K562 (cell line): ENCODE data around the gene MRPL2. TPM values are rescaled to one million over a fixed set of nuclear protein-coding genes. Genes with fewer than 3 reads are reported as not detected.

Experiments used
- ATAC-seq: fragments of 200-7000 bp; cut with Tn5 transposase; 3 replicates; pipeline ENCODE4 v1.9.1; 2020; ENCODE audit warnings: moderate library complexity
- BruUV-seq: library from RNA; stranded (reverse); fragments of 400-500 nt; replicated peaks from 2 replicates; lab custom pipeline; 2021; lab: Mats Ljungman, UMichigan
- CTCF ChIA-PET: fragments of 300-600 bp; formaldehyde crosslinking; extraction: SDS; loops from one replicate; lab custom pipeline; 2021; ENCODE audit warnings: low intra/inter-chr PET ratio; lab: Yijun Ruan, JAX
- POLR2A ChIA-PET: fragments of 300-600, 350-650 bp; sonication (Branson Sonifier 250); formaldehyde crosslinking; extraction: SDS; loops from one replicate; lab custom pipeline; 2021; ENCODE audit warnings: antibody characterized with exemption, inconsistent platforms; lab: Yijun Ruan, JAX
- DNase-seq, 4 experiments: peaks; one replicate each; pipeline versions ENCODE4 v3.0.0 to v3.0.0-alpha.2; 2011 to 2018; ENCODE audit warnings: low spot score in 3 of 4, mixed read lengths in 3 of 4; ENCODE audit errors: extremely low read depth in 1 of 4
- FAIRE-seq: peaks from 2 replicates; lab custom pipeline; 2011; peaks lifted over from hg19 to GRCh38; lab: Jason Lieb, UNC
- H2AFZ ChIP-seq: 2 replicates; pipeline ENCODE4 v1.6.0; 2011; ENCODE audit warnings: low read depth, low read length, control low read depth, inconsistent platforms
- H3K27ac ChIP-seq: fragments of 200-600 bp; 3 replicates; pipeline ENCODE4 v1.8.0; 2011; ENCODE audit warnings: low read depth, mild to moderate bottlenecking, control low read depth, inconsistent platforms, low read length, moderate library complexity, mixed read lengths; ENCODE audit errors: extremely low read depth
- H3K27me3 ChIP-seq, 2 experiments: fragments of 300-600 bp in 1 of 2; 2 replicates in 1 of 2; 3 replicates in 1 of 2; pipeline versions ENCODE4 v1.6.0 to v1.8.0; 2011; ENCODE audit warnings: inconsistent platforms in 2 of 2, low read length in 2 of 2, mild to moderate bottlenecking in 1 of 2, mixed read lengths in 1 of 2, moderate library complexity in 1 of 2; ENCODE audit not compliant: control insufficient read depth in 2 of 2, insufficient read depth in 2 of 2
- H3K36me3 ChIP-seq: fragments of 300-600 bp; 3 replicates; pipeline ENCODE4 v1.8.0; 2011; ENCODE audit warnings: mild to moderate bottlenecking, low read length, inconsistent platforms; ENCODE audit not compliant: control insufficient read depth, insufficient read depth
- H3K4me1 ChIP-seq, 2 experiments: fragments of 200-600 bp in 1 of 2; replicated peaks in 1 of 2; 2 replicates in 1 of 2; 3 replicates in 1 of 2; pipeline versions ENCODE4 v1.5.1 to v1.8.0; 2011; ENCODE audit warnings: inconsistent platforms in 2 of 2, low read length in 2 of 2, mild to moderate bottlenecking in 1 of 2, mixed read lengths in 1 of 2, moderate library complexity in 1 of 2; ENCODE audit not compliant: control insufficient read depth in 2 of 2, insufficient read depth in 2 of 2
- H3K4me2 ChIP-seq: 2 replicates; pipeline ENCODE4 v1.6.1; 2011; ENCODE audit warnings: low read length, control low read depth, inconsistent platforms, mixed read lengths; ENCODE audit not compliant: insufficient read depth
- H3K4me3 ChIP-seq: fragments of 200-600 bp; sonication (generic), shearing (Covaris generic); 2 replicates; pipeline ENCODE4 v1.5.1; 2016; ENCODE audit warnings: control low read depth, inconsistent platforms
- H3K79me2 ChIP-seq: fragments of 200-600 bp; 3 replicates; pipeline ENCODE4 v1.8.0; 2011; ENCODE audit warnings: low read length, inconsistent platforms; ENCODE audit not compliant: control insufficient read depth, insufficient read depth
- H3K9ac ChIP-seq, 2 experiments: 2 replicates each; pipeline versions ENCODE4 v1.6.0 to v1.6.1; 2011; ENCODE audit warnings: low read depth in 2 of 2, low read length in 2 of 2, control low read depth in 1 of 2, inconsistent platforms in 1 of 2, mild to moderate bottlenecking in 1 of 2, mixed read lengths in 1 of 2; ENCODE audit not compliant: insufficient read depth in 1 of 2
- H3K9me1 ChIP-seq: one replicate; pipeline ENCODE4 v1.6.0; 2011; ENCODE audit warnings: inconsistent platforms, mild to moderate bottlenecking, low read length, moderate library complexity; ENCODE audit not compliant: control insufficient read depth, insufficient read depth
- H3K9me3 ChIP-seq: replicated peaks from 2 replicates; pipeline ENCODE4 v1.5.1; 2011; ENCODE audit warnings: low read depth, low read length, inconsistent platforms; ENCODE audit not compliant: control insufficient read depth, insufficient read depth
- H4K20me1 ChIP-seq: replicated peaks from 2 replicates; pipeline ENCODE4 v1.6.1; 2011; ENCODE audit warnings: low read length, inconsistent platforms, mixed read lengths; ENCODE audit not compliant: control insufficient read depth, insufficient read depth
- ARID2 ChIP-seq: fragments of 450-650 bp; IDR thresholded peaks from 2 replicates; pipeline ENCODE4 v1.6.1; 2017; ENCODE audit warnings: antibody characterized with exemption, mild to moderate bottlenecking
- BMI1 ChIP-seq: fragments of 150-350 bp; IDR thresholded peaks from 2 replicates; pipeline ENCODE4 v1.6.1; 2014; ENCODE audit warnings: low read length
- TSHZ1 ChIP-seq: fragments of 250-450 bp; sonication (Bioruptor Pico); IDR thresholded peaks from 2 replicates; pipeline ENCODE4 v1.4.0; 2020; ENCODE audit warnings: mild to moderate bottlenecking, moderate library complexity
- ZNF121 ChIP-seq: sonication (generic); formaldehyde crosslinking; conservative IDR thresholded peaks from 2 replicates; pipeline ENCODE4 v1.8.0; 2022; ENCODE audit warnings: missing genetic modification reagents
- WGBS: fragments of 100-300 bp; shearing (Covaris generic); methylation state at CpG from one replicate; pipeline ENCODE4 v1.1.6; 2016; ENCODE audit warnings: low coverage, mixed read lengths; ENCODE audit not compliant: insufficient coverage; ENCODE audit errors: missing lambda C conversion rate; 5-methylcytosine and 5-hydroxymethylcytosine counted together
- in situ Hi-C: fragments of 300-500 bp; cut with MboI; formaldehyde crosslinking; loops from 4 replicates; pipeline ENCODE4 v1.15.0; 2018; ENCODE audit warnings: inconsistent platforms, mixed read lengths
- intact Hi-C: fragments of 100-400 bp; cut with micrococcal nuclease; formaldehyde crosslinking; loops from 2 replicates; pipeline ENCODE4 v1.14.2; 2022
- polyA plus RNA-seq, 8 experiments: library from polyadenylated mRNA; depleted of rRNA in 4 of 8; stranded (reverse) in 5 of 8; unstranded in 3 of 8; fragments of >200 nt; fragmentation: Nextera tagmentation in 2 of 8; fragmentation: Illumina TruSeq in 1 of 8; extraction: Ambion mirVana in 2 of 8; extraction: Trizol in 1 of 8; gene quantifications; 2 replicates each; pipeline versions ENCODE4 v1.2.1 to v1.2.3, GENCODE V29; 2011 to 2014; ENCODE audit warnings: inconsistent platforms in 1 of 8, missing spikeins in 1 of 8
- total RNA-seq, 7 experiments: library from RNA; depleted of rRNA in 6 of 7; stranded (reverse); fragments of >200 nt in 6 of 7; fragmentation: Illumina TruSeq in 2 of 7; extraction: Trizol in 2 of 7; gene quantifications; 2 replicates each; pipeline versions ENCODE4 v1.2.1 to v1.2.3, GENCODE V29; 2011 to 2021; ENCODE audit warnings: low replicate concordance in 1 of 7
- TF ChIP-seq, protein P1 (sequence below): sonication (generic); formaldehyde crosslinking; IDR thresholded peaks from 2 replicates; pipeline ENCODE4 v1.4.0; 2020; ENCODE audit warnings: mild to moderate bottlenecking, missing genetic modification reagents
- TF ChIP-seq, protein P2 (sequence below): sonication (generic); formaldehyde crosslinking; IDR thresholded peaks from 2 replicates; pipeline ENCODE4 v1.9.0; 2022; ENCODE audit warnings: mild to moderate bottlenecking, missing genetic modification reagents
- TF ChIP-seq, protein P3 (sequence below): fragments of 450-650 bp; IDR thresholded peaks from 2 replicates; pipeline ENCODE4 v1.6.1; 2018; ENCODE audit not compliant: partially characterized antibody

MRPL2 gene
- total and polyA plus RNA-seq, 9 of the 15 experiments (the other 6 are each of a cell fraction or from before 2014, with no cell fraction given): 63.1 to 262 (median 121) TPM

- TF ChIP-seq, protein P1, sequence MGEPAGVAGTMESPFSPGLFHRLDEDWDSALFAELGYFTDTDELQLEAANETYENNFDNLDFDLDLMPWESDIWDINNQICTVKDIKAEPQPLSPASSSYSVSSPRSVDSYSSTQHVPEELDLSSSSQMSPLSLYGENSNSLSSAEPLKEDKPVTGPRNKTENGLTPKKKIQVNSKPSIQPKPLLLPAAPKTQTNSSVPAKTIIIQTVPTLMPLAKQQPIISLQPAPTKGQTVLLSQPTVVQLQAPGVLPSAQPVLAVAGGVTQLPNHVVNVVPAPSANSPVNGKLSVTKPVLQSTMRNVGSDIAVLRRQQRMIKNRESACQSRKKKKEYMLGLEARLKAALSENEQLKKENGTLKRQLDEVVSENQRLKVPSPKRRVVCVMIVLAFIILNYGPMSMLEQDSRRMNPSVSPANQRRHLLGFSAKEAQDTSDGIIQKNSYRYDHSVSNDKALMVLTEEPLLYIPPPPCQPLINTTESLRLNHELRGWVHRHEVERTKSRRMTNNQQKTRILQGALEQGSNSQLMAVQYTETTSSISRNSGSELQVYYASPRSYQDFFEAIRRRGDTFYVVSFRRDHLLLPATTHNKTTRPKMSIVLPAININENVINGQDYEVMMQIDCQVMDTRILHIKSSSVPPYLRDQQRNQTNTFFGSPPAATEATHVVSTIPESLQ (CRISPR knock-in tag): peak; percentile 6; the same call in 1 of the 2 replicates
Measured at GRCh38 chr6:43013843-43014433, 45.3 kb downstream of the MRPL2 start, which contains the start of the genes KLHDC3 and MEA1 (continued).

DNA sequence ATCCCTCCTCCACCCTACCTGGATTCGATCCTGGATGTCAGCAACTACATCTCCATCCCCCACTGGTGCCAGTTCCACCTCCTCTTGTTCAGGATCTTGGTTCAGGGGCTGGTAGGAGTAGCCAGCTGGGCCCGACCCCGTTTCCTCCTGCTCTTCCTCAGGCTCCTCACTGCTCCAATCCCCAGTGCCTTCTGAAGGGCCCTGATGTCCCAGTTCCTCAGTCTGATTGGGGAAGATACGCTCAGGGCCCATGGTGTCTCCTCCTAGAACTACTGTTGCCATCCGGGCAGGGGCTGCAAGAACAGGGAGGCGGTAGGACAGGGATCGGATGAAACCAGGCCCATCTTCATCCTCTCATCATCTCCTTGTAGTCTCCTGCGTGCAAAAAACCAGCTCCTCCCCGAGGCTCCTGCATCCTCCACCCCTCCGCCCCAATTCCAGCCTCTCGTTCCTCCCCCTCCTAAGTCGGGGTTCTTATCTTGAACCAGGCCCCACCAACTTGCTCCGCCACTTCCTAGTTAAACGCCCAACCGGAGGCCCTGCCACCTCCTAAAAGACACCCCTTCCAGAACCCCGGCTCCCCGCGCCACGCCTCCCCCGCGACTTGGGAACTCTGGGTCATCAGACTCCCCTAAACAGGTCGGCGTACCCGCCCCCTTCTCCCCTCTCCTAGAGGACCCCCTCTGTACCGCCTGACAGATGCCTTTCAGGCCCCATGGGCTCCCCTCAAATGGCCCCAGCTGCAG, 46.0 kb downstream of the MRPL2 start:
- peak in 2 of 4 experiments; percentile 73 to 83 for DNase-seq
- H3K9me3 ChIP-seq: no peaks in the 10 kb centered on the region
- ChIA-PET POLR2A (interaction anchor here (0.5 to 3.9 kb wide), 28 partner anchors 9 to 1389 kb away, joined by 3 to 23 read pairs (median 4); partner anchors contain the start of genes CNPY3, CUL7, KLC4 and MRPL2), CTCF (no interaction called here)
- 2% methylated on average over 23 of the region's 25 CpGs for WGBS
- H3K4me2 ChIP-seq: peak overlapping the region; percentile 96
- peaks cover 34 to 37% of the 10 kb centered on the region in 2 experiments; a peak in 4 of 5 replicates for H3K4me1 ChIP-seq
- no TSS peak for BruUV-seq
- peak overlapping the region; percentile 79 for H3K4me3 ChIP-seq
- no peak for FAIRE-seq
- peak overlapping the region; percentile 82 for H2AFZ ChIP-seq
- peaks cover 49% of the 10 kb centered on the region for H3K79me2 ChIP-seq
- in situ Hi-C loops: no loop called here
- peaks cover 4% of the 10 kb centered on the region; the same call in 1 of the 2 replicates for H4K20me1 ChIP-seq
- no peaks in the 10 kb centered on the region for H3K9me1 ChIP-seq
- peak; percentile 20 for ATAC-seq
- peak overlapping the region; percentile 66 to 92 for H3K9ac ChIP-seq
- peaks cover 70% of the 10 kb centered on the region for H3K36me3 ChIP-seq
- H3K27me3 ChIP-seq: no peaks in the 10 kb centered on the region
- peak overlapping the region; percentile 74 for H3K27ac ChIP-seq
- intact Hi-C loops: no loop called here
- TF ChIP-seq BMI1 (no peak), ZNF121 (CRISPR knock-in tag) (0 out of 2 replicates have a peak, but pooled peaks have one; percentile 22), ARID2 (no peak), TSHZ1 (CRISPR knock-in tag) (no peak)
- TF ChIP-seq, protein P2, sequence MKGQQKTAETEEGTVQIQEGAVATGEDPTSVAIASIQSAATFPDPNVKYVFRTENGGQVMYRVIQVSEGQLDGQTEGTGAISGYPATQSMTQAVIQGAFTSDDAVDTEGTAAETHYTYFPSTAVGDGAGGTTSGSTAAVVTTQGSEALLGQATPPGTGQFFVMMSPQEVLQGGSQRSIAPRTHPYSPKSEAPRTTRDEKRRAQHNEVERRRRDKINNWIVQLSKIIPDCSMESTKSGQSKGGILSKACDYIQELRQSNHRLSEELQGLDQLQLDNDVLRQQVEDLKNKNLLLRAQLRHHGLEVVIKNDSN (CRISPR knock-in tag): no peak
- TF ChIP-seq, protein P3, sequence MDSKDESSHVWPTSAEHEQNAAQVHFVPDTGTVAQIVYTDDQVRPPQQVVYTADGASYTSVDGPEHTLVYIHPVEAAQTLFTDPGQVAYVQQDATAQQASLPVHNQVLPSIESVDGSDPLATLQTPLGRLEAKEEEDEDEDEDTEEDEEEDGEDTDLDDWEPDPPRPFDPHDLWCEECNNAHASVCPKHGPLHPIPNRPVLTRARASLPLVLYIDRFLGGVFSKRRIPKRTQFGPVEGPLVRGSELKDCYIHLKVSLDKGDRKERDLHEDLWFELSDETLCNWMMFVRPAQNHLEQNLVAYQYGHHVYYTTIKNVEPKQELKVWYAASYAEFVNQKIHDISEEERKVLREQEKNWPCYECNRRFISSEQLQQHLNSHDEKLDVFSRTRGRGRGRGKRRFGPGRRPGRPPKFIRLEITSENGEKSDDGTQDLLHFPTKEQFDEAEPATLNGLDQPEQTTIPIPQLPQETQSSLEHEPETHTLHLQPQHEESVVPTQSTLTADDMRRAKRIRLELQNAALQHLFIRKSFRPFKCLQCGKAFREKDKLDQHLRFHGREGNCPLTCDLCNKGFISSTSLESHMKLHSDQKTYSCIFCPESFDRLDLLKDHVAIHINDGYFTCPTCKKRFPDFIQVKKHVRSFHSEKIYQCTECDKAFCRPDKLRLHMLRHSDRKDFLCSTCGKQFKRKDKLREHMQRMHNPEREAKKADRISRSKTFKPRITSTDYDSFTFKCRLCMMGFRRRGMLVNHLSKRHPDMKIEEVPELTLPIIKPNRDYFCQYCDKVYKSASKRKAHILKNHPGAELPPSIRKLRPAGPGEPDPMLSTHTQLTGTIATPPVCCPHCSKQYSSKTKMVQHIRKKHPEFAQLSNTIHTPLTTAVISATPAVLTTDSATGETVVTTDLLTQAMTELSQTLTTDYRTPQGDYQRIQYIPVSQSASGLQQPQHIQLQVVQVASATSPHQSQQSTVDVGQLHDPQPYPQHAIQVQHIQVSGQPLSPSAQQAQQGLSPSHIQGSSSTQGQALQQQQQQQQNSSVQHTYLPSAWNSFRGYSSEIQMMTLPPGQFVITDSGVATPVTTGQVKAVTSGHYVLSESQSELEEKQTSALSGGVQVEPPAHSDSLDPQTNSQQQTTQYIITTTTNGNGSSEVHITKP: peak; percentile 54
